Endothelial cell (in vitro differentiated cells): ENCODE measurements around the gene SLC6A11. TPM values are rescaled to one million over a fixed set of nuclear protein-coding genes. Genes with fewer than 3 reads are reported as not detected.

Experiments
- DNase-seq: peaks from one replicate; pipeline ENCODE4 v3.0.0; 2021; ENCODE audit warnings: low spot score
- H3K27ac Mint-ChIP-seq: one replicate; pipeline ENCODE4 v1.8.0; 2021; ENCODE audit warnings: mixed read lengths, inconsistent platforms; ENCODE audit not compliant: unreplicated experiment
- H3K27me3 Mint-ChIP-seq: one replicate; pipeline ENCODE4 v1.8.0; 2021; ENCODE audit warnings: mild to moderate bottlenecking, moderate library complexity, mixed read lengths, inconsistent platforms; ENCODE audit not compliant: unreplicated experiment
- H3K36me3 Mint-ChIP-seq: one replicate; pipeline ENCODE4 v1.8.0; 2021; ENCODE audit warnings: mild to moderate bottlenecking, low read depth, mixed read lengths, inconsistent platforms; ENCODE audit not compliant: unreplicated experiment
- H3K4me1 Mint-ChIP-seq: one replicate; pipeline ENCODE4 v1.8.0; 2021; ENCODE audit warnings: mild to moderate bottlenecking, mixed read lengths, inconsistent platforms; ENCODE audit not compliant: unreplicated experiment
- H3K4me3 Mint-ChIP-seq: one replicate; pipeline ENCODE4 v1.8.0; 2021; ENCODE audit warnings: mild to moderate bottlenecking, mixed read lengths, inconsistent platforms; ENCODE audit not compliant: unreplicated experiment
- H3K9me3 Mint-ChIP-seq: one replicate; pipeline ENCODE4 v1.8.0; 2021; ENCODE audit warnings: mixed read lengths, inconsistent platforms; ENCODE audit not compliant: unreplicated experiment
- total RNA-seq: library from RNA; stranded (reverse); fragmentation: NEBNext Ultra II Directional; extraction: Animal tissue kit (Norgen Biotek cat#: 25700); gene quantifications from one replicate; pipeline ENCODE4 v1.2.1, GENCODE V29; 2021; ENCODE audit not compliant: unreplicated experiment
- TF ChIP-seq, protein P1 (sequence below): fragments of 200-600 bp; sonication (generic); IDR thresholded peaks from one replicate; pipeline ENCODE4 v1.5.0; 2021; ENCODE audit warnings: antibody characterized with exemption; ENCODE audit not compliant: unreplicated experiment

The SLC6A11 gene
- total RNA-seq, 1 donor from 2014 or later = 0.15 TPM

DNA sequence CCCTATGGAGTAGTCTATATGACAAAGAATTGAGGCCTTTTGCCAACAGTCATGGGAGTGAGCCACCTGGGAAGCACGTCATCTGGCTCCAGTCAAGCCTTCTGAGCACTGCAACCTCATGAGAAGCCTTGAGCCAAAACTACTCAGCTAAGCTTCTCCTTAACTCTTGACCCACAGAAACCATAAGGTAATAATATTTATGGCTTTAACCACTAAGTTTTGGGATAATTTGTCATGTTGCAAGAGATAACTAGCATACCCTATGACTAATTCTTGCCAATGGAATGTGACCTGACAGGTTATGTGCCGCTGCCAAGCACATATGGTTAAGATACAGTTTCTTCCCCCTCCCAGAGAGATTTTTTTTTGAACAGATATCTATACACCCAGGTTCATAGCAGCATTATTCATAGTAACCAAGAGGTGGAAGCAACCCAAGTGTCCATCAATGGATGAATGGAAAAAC, 11.8 kb upstream of the SLC6A11 start:
- no peak for DNase-seq
- TF ChIP-seq, protein P1, sequence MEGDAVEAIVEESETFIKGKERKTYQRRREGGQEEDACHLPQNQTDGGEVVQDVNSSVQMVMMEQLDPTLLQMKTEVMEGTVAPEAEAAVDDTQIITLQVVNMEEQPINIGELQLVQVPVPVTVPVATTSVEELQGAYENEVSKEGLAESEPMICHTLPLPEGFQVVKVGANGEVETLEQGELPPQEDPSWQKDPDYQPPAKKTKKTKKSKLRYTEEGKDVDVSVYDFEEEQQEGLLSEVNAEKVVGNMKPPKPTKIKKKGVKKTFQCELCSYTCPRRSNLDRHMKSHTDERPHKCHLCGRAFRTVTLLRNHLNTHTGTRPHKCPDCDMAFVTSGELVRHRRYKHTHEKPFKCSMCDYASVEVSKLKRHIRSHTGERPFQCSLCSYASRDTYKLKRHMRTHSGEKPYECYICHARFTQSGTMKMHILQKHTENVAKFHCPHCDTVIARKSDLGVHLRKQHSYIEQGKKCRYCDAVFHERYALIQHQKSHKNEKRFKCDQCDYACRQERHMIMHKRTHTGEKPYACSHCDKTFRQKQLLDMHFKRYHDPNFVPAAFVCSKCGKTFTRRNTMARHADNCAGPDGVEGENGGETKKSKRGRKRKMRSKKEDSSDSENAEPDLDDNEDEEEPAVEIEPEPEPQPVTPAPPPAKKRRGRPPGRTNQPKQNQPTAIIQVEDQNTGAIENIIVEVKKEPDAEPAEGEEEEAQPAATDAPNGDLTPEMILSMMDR = no peak
- H3K9me3 Mint-ChIP-seq = no peaks in the 10 kb centered on the region
- H3K27me3 Mint-ChIP-seq = peaks cover 1% of the 10 kb centered on the region
- no peaks in the 10 kb centered on the region for H3K36me3 Mint-ChIP-seq
- no peaks in the 10 kb centered on the region for H3K4me1 Mint-ChIP-seq
- no peak overlapping the region for H3K27ac Mint-ChIP-seq
- no peak overlapping the region for H3K4me3 Mint-ChIP-seq

DNA sequence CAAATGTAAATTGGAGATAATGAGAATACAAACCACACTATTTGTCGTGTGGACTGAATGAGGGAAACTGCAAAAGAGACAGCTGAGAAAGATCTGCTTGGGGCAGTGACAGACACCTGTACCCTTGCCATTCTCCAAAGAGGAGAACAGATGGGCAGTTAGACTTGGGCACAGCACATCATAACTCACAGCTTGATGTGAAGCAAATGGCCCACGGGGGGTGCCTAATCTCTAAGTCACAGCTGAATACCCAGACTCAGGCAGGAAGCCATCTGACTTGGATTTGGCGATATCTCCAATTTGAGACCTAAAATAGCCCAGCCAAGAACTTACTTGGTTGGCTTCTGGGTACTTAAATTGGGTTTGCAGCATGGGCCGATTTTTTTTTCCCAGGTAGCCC, 10.0 kb upstream of the SLC6A11 start:
- Mint-ChIP-seq H3K27ac (no peak overlapping the region), H3K9me3 (no peaks in the 10 kb centered on the region), H3K4me3 (no peak overlapping the region), H3K4me1 (no peaks in the 10 kb centered on the region), H3K27me3 (peaks cover 1% of the 10 kb centered on the region), H3K36me3 (no peaks in the 10 kb centered on the region)
- DNase-seq = no peak
- TF ChIP-seq, protein P1 = no peak

DNA sequence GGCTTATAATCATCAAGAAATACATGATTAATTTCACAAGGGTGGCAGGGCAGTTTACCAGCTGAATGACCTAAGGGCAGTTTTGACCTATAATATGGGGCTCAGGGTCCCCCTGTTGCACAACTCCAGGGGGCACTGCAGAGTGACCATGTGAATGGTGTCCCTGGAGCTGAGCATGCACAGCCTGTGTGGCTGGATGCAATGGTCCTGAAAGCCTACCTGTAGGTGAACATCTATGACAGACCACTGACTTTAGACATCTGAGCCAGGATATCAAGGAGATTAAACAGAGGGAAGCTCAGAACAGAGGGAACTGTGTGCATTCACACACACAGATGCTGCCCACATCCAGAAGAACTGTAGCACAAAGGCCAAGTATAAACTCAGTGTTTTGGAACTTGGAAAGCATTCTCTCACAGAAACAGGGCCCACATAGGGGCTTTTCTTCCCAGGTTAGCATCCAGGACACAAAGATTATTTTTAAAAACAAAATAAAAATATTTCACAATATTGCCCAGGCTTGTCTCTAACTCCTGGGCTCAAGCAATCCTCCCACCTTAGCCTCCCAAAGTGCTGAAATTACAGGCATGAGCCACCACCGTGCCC, 7.8 kb upstream of the SLC6A11 start:
- H3K9me3 Mint-ChIP-seq = no peaks in the 10 kb centered on the region
- DNase-seq = no peak
- no peaks in the 10 kb centered on the region for H3K36me3 Mint-ChIP-seq
- H3K27me3 Mint-ChIP-seq = peaks cover 1% of the 10 kb centered on the region
- H3K4me1 Mint-ChIP-seq = peaks cover 1% of the 10 kb centered on the region
- no peak overlapping the region for H3K4me3 Mint-ChIP-seq
- no peak overlapping the region for H3K27ac Mint-ChIP-seq
- TF ChIP-seq, protein P1 = no peak

DNA sequence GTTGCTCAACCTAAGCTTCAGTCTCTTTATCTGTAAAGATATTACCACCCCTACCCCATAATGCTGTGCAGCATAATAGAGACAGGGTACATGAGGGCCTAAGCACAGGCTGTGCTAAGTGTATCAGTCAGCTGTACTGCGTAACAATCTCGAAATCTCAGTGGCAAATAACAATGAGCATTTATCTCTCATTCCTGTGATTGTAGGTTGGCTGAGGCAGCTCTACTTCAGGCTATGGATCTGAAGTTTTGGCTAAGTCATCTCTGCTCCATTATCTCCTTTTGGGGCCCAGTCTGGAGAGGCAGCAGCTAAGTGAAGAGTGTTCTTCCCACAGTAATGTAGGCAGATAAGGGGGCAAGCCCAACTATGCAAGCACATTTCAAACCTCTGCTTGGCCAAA, 7.1 kb upstream of the SLC6A11 start:
- TF ChIP-seq, protein P1 = no peak
- no peaks in the 10 kb centered on the region for H3K36me3 Mint-ChIP-seq
- no peak overlapping the region for H3K27ac Mint-ChIP-seq
- H3K9me3 Mint-ChIP-seq = no peaks in the 10 kb centered on the region
- DNase-seq = no peak
- no peak overlapping the region for H3K4me3 Mint-ChIP-seq
- H3K27me3 Mint-ChIP-seq = peaks cover 1% of the 10 kb centered on the region
- H3K4me1 Mint-ChIP-seq = peaks cover 3% of the 10 kb centered on the region

DNA sequence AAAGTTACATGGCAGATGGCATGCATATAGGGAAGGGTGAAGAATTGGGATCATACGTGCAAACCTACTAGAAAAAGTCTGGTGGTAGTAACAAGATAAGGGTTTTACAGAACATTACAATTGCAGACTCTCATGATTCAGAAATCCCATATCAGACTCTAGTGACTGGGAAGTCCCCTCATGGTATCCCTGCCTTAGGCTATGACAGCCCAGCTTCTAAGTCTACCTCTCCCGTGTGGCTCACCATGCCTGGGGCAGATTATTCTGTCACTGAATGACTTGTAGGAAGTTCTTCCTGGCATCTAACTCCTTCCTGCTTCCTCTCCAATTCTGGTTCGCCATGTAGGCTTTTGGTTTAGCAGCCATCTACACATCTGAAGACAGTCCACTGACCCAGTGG, 5.7 kb upstream of the SLC6A11 start:
- no peak for DNase-seq
- no peak overlapping the region for H3K27ac Mint-ChIP-seq
- TF ChIP-seq, protein P1 = no peak
- H3K4me1 Mint-ChIP-seq = peaks cover 3% of the 10 kb centered on the region
- no peaks in the 10 kb centered on the region for H3K36me3 Mint-ChIP-seq
- H3K4me3 Mint-ChIP-seq = no peak overlapping the region
- H3K27me3 Mint-ChIP-seq = peaks cover 6% of the 10 kb centered on the region
- H3K9me3 Mint-ChIP-seq = no peaks in the 10 kb centered on the region
